CD4-positive, alpha-beta T cell treated with Interleukin-12 subunit alpha and Interleukin-12 subunit beta, for 1 hour (primary cell): ENCODE data around the gene GMDS.

Source experiments
- DNase-seq: peaks from one replicate; pipeline ENCODE4 v3.0.0-alpha.2; 2020

Gene GMDS

GRCh38 chr6:1820714-1821113, 424.7 kb downstream of the GMDS start:
- no peak for DNase-seq

GRCh38 chr6:1820165-1820564, 425.2 kb downstream of the GMDS start:
- no peak for DNase-seq

GRCh38 chr6:1819007-1819406, 426.4 kb downstream of the GMDS start:
- DNase-seq, result no peak

- DNase-seq, result no peak
Measured at GRCh38 chr6:1817033-1817761, 428.2 kb downstream of the GMDS start.

GRCh38 chr6:1815827-1816452, 429.5 kb downstream of the GMDS start:
- no peak for DNase-seq

GRCh38 chr6:1814279-1814678, 431.1 kb downstream of the GMDS start:
- DNase-seq, result no peak

- no peak for DNase-seq
Measured at GRCh38 chr6:1812487-1812886, 432.9 kb downstream of the GMDS start.

- no peak for DNase-seq
Measured at GRCh38 chr6:1812034-1812433, 433.4 kb downstream of the GMDS start.

GRCh38 chr6:1810880-1811279, 434.5 kb downstream of the GMDS start:
- DNase-seq, result no peak

- no peak for DNase-seq
Measured at GRCh38 chr6:1809291-1809988, 436.0 kb downstream of the GMDS start.

- DNase-seq, result no peak
Measured at GRCh38 chr6:1806935-1807334, 438.5 kb downstream of the GMDS start.

- DNase-seq, result no peak
Measured at GRCh38 chr6:1802491-1803395, 442.7 kb downstream of the GMDS start.

GRCh38 chr6:1801401-1801800, 444.0 kb downstream of the GMDS start:
- no peak for DNase-seq

GRCh38 chr6:1800845-1801244, 444.6 kb downstream of the GMDS start:
- DNase-seq, result no peak

- DNase-seq, result no peak
Measured at GRCh38 chr6:1798965-1799325, 446.5 kb downstream of the GMDS start.

- DNase-seq, result no peak
Measured at GRCh38 chr6:1798303-1798964, 447.0 kb downstream of the GMDS start.

- DNase-seq, result no peak
Measured at GRCh38 chr6:1797801-1798200, 447.6 kb downstream of the GMDS start.

- no peak for DNase-seq
Measured at GRCh38 chr6:1796706-1797529, 448.5 kb downstream of the GMDS start.

- DNase-seq, result no peak
Measured at GRCh38 chr6:1795910-1796309, 449.5 kb downstream of the GMDS start.

- no peak for DNase-seq
Measured at GRCh38 chr6:1792989-1793388, 452.4 kb downstream of the GMDS start.

GRCh38 chr6:1790684-1791083, 454.7 kb downstream of the GMDS start:
- DNase-seq, result no peak

- DNase-seq, result no peak
Measured at GRCh38 chr6:1789092-1789491, 456.3 kb downstream of the GMDS start.
